Gastroesophageal sphincter (tissue), 3 donors: Measurements from ENCODE around the gene SRPX2.

Source experiments
- EP300 ChIP-seq: sonication (generic); formaldehyde crosslinking; IDR thresholded peaks from one replicate; pipeline ENCODE4 v1.6.1; 2017; ENCODE audit warnings: antibody characterized with exemption, mild to moderate bottlenecking
- POLR2AphosphoS5 ChIP-seq: sonication (generic); formaldehyde crosslinking; IDR thresholded peaks from one replicate; pipeline ENCODE4 v1.6.1; 2017; ENCODE audit warnings: antibody characterized with exemption
- TF ChIP-seq, protein P1 (sequence below), 4 experiments: fragments of 200-600 bp in 2 of 4; fragments of 450-650 bp in 2 of 4; sonication (generic) in 1 of 4; IDR thresholded peaks; one replicate each; pipeline ENCODE4 v1.5.1; 2017 to 2019; ENCODE audit warnings: antibody characterized with exemption in 4 of 4, mild to moderate bottlenecking in 2 of 4, moderate library complexity in 2 of 4

DNA sequence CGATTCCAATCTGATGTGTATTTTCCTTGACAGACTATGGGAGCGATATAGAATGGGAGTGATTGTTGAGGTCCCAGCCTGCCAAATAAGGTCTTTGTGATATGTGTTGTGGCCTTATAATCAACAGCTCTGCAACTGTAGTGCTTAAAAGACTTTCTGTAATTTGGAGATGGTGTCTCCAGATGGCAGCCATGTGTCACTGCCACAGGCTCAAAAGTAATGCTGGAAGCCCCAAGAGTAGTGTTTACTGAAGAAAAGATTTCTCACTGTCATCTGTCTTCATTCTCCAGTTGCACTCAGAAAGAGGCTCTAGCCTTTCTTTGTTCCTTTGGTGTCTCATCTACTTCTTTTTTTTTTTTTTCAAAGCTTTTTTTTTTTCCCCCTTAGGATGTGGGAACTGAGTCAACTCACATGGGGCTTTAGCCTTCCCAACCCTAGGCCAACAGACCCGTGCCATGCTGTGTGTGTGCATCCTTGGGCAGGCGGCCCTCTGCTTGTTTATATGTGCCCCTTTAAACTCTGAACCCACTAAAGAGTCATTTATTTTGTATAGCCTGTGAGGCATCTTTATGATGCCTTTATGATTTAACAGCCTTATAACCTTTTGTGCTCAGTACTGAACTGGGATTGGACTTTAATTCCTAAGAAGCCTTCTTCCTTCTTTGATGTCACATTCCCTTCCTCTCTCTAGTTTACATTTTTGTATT lies 15.6 kb downstream of the SRPX2 start:
- TF ChIP-seq, protein P1, sequence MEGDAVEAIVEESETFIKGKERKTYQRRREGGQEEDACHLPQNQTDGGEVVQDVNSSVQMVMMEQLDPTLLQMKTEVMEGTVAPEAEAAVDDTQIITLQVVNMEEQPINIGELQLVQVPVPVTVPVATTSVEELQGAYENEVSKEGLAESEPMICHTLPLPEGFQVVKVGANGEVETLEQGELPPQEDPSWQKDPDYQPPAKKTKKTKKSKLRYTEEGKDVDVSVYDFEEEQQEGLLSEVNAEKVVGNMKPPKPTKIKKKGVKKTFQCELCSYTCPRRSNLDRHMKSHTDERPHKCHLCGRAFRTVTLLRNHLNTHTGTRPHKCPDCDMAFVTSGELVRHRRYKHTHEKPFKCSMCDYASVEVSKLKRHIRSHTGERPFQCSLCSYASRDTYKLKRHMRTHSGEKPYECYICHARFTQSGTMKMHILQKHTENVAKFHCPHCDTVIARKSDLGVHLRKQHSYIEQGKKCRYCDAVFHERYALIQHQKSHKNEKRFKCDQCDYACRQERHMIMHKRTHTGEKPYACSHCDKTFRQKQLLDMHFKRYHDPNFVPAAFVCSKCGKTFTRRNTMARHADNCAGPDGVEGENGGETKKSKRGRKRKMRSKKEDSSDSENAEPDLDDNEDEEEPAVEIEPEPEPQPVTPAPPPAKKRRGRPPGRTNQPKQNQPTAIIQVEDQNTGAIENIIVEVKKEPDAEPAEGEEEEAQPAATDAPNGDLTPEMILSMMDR (IDR thresholded peaks at IDR 0.05) = no peak
- TF ChIP-seq POLR2AphosphoS5 (no peak), EP300 (no peak)
